Ecto neural progenitor cell (in vitro differentiated cells): ENCODE measurements around the gene INTS6.

Experiments
- DNase-seq: peaks from one replicate; pipeline ENCODE4 v3.0.0-alpha.2; 2018; ENCODE audit warnings: low spot score

INTS6 gene

GRCh38 chr13:51342706-51343105 is 110.1 kb downstream of the INTS6 start:
- no peak for DNase-seq

- DNase-seq, result no peak
These were observed 111.0 kb downstream of the INTS6 start for GRCh38 chr13:51341791-51342190.

- DNase-seq, result no peak
These were observed 111.6 kb downstream of the INTS6 start for GRCh38 chr13:51341232-51341631.

GRCh38 chr13:51339952-51340732 is 112.7 kb downstream of the INTS6 start:
- DNase-seq, result no peak

GRCh38 chr13:51339354-51339753 is 113.5 kb downstream of the INTS6 start, which contains the start of gene SERPINE3:
SERPINE3 (plus strand) TSS chr13:51339691; CDS start chr13:51341092, 1,401 bp downstream.
- DNase-seq, result no peak

DNA sequence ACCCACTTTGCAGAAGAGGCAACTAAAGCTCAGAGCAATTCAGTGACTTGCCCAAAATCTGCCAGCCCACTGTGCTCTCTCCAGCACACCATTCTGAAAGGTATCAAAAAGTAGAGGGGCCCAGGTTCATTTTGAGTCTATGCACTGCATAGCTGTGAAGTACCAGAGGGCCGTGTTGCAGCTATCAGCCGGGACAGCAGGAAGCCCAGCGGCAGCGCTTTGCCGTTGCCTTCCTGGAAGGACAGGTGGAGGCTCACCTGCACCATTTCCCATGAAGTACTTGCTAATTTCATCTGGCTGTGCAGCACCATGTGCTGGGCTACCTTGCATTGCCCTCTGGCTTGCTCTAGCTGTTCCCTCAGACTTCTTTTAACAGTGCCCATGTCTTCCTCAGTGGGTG is 116.1 kb downstream of the INTS6 start:
- DNase-seq, result no peak

DNA sequence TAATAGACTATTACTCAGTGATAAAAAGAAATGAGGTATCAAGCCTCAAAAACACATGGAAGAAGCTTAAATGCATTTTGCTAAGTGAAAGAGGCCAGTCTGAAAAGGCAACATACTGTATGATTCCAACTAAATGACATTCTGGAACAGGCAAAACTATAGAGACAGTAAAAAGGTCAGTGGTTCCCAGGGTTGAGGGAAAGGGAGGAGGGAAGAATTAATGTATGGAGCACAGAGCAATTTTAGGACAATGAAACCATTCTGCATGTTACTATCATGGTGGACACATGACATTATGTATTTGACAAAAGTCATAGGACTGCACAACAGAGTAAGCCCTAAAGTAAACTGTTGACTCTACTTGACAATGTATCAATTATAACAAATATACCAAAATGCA is 119.0 kb downstream of the INTS6 start:
- no peak for DNase-seq

DNA sequence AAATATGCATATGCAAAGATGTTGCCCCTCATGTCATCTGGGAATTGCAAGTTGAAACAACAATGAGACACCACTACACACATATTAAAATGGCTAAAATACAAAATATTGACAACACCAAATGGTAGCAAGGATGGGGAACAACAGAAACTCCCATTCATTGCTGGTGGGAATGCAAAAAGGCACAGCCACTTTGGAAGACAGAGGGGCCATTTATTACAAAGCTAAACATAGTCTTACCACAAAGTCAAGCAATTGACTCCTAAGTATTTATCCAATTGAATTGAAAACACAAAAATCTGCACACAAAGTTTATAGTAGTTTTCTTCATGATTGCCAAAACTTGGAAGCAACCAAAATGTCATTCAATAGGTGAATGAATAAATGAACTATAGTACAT is 119.4 kb downstream of the INTS6 start:
- no peak for DNase-seq

DNA sequence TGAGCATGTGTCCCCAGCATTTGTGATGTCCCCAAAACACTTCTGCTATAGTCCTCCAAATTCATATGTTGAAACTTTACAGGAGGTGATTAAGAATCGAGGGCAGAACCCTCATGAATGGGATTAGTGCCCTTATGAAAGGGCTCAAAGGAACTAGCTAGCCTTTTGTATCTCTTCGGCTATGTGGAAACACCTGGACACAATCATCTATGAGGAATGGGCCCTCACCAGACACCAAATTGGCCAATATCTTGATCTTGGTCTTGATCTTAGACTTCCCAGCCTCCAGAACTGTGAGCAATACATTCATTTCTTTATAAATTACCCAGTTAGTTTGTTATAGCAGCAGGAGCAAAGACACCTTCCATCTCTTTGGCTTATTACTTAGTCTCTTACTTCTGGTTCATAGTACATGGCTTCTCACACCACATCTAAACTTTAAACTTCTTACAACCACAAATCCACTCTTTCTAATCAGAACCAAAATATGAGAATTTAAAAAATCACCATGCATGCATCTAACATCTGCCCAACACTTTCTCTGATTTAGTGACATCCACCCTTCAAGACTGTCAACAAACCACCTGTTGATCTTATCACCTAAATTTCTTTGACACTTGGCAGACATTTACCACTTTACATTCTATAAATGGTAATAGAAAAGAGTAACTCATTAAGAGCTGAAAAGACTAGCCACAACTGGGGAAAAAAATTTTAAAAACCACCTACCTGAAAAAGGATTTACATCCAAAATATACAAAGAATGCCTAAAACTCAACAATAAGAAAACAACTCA is 120.1 kb downstream of the INTS6 start:
- no peak for DNase-seq

DNA sequence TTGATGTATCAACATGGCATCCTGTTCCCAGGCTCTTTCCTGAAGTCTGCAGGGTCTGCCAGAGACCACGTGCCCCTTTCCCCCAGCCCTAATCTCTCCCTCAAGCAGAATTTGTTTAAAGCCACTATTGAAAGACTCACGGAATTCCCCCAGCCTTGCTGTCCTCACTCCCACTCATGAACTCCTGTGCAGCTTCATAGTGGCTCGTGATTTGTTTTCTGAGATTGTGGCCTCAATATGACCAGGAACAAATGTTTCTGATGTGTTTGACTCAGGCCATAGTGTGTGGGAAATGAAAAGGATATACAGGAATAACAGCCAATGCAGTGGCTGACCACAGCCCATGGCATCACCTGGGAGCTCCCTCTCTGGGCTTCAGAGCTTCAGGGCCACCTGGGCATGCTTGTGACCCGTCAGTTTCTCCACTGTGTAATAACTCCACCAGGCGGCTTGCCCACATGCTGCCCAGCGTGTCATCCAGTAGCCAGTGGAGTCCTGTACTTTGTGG is 121.4 kb downstream of the INTS6 start:
- no peak for DNase-seq

GRCh38 chr13:51330791-51331190 is 122.0 kb downstream of the INTS6 start:
- no peak for DNase-seq

DNA sequence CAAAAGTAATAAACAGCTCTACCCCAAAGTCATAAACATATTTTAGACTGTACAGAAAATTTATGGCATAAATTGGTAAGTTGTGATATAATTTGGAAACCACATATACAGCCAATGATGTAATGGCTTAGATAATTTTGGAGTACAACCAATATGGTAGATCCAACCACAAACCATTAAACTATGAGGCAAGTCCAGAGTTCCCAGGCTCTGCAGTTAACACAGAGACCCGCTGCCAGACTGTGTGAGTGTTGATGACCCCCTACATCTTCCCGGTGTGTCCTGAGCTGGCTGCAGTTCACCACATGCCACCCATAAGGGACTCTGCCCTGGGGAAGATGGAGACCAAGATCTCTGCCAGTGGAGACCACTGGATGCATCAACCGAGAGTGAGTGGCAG is 123.2 kb downstream of the INTS6 start:
- no peak for DNase-seq

GRCh38 chr13:51328488-51328887 is 124.3 kb downstream of the INTS6 start:
- peak; percentile 86 for DNase-seq

DNA sequence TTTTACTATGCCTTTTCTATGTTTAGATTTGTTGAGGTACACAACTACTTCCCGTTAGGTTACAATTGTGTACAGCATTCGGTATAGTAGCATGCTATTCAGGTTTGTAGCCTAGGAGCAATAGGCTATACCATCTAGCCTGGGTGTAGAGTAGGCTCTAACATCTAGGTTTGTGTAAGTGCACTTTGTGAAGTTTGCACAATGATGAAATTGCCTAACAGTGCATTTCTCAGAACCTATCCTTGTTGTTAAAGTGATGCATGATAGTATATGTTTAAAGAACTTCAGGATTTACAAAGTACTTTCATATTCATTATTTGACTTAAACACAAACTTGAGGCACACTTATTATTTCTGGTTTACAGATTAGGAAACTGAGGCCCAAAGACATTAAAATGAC is 124.9 kb downstream of the INTS6 start:
- DNase-seq, result no peak

GRCh38 chr13:51326777-51327176 is 126.1 kb downstream of the INTS6 start:
- DNase-seq, result no peak

DNA sequence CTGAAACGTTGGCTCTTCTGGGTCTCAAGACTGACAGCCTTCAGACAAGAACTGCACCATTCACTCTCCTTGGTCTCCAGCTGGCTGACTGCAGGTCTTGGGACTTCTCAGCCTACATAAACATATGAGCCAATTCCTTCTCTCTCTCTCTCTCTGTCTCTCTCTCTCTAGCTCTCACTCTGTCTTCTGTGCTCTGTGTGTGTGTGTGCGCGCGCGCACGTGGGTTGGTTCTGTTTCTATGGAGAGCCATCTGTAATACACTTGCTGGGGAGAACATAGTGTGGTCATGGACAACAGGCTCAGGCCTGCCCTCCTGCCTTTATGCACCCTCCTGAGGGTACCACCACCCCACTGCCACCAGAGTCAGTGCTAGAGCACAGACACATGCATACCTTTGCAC is 127.0 kb downstream of the INTS6 start:
- DNase-seq, result no peak

- DNase-seq, result peak; percentile 40
These were observed 128.0 kb downstream of the INTS6 start for GRCh38 chr13:51324714-51325420.

GRCh38 chr13:51323824-51324511 is 128.9 kb downstream of the INTS6 start:
- no peak for DNase-seq

DNA sequence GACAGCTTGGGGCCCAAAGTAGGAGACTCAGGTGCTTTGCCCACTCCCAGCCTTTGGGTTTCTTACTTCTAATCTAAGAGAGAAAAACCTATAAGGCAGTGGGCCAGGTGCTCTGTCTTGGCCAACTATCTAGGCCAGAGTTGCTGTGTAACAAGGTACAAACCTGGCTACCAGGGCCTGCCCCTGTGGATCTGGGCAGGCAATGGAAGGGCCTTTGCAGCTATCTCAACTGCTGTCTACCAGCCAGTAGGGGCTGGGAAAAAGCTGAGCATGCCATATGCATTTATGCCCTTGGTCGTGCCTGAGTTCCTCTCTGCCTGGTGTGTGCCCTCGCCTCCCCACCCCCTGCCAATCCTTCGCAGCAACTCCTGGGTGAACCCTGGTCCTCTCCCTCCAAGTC is 130.0 kb downstream of the INTS6 start:
- DNase-seq, result no peak

DNA sequence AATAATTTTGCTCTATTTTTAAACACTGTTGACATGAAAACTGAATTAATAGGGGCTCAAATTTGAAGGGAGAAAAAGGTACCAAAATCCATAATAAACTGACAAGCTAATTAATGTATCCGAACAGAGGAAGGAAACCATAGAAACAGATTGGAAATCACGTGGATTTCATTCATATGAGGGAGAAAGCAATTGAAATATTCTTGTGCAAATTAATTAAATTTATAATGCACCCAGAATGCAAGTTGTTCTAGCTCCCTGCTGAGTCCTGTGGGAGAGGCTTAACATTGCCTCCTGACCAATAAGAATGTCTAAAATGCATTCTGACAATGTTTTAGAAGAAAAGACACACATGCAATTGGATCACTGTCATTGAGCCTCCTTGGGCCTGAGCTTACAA is 131.0 kb downstream of the INTS6 start:
- DNase-seq, result no peak

DNA sequence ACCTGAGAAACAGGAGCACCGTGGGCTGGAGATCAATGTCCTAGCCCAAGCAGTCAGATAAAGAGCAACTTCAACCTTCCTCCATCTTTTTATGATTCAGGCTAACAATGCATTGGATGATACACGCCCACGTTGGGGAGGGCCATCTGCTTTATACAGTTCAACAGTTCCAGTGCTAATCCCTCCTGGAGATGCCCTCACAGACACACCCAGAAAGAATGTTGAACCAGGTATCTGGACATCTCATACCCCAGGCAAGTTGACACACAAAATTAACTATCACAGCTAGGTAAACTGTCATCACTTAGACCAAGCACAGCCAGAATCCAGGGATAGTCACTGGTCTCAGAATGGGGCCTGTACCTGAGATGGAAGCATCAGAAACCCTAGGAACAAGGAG is 134.0 kb downstream of the INTS6 start:
- DNase-seq, result no peak

GRCh38 chr13:51318015-51318414 is 134.8 kb downstream of the INTS6 start:
- DNase-seq, result no peak
